Nucleus accumbens (tissue), 56 donors: ENCODE results near the gene FBXO28.
"Not testable (repeated sequence)": the region's sequence is repeated elsewhere in the genome, so short reads cannot be mapped to it uniquely, and the experiment has no call there.

Source experiments
- DNase-seq, 56 donors: peaks; one replicate each; lab custom pipeline; 2025; lab: John Stamatoyannopoulos, UW

Gene FBXO28

GRCh38 chr1:224182866-224183590 is 69.1 kb downstream of the FBXO28 start, which contains the start of gene DEGS1:
DEGS1 (plus strand) TSS chr1:224183240; CDS start chr1:224183337, 97 bp downstream.
- peak in 54 of 56 donors; percentile 46 to 89 (median 77) for DNase-seq

- DNase-seq, result peak in 46 of 56 donors; percentile 25 to 76 (median 63)
Measured at GRCh38 chr1:224183591-224184312, 69.8 kb downstream of the FBXO28 start.

- no peak for DNase-seq
Measured at GRCh38 chr1:224185208-224185607, 71.3 kb downstream of the FBXO28 start.

- DNase-seq, result no peak
Measured at GRCh38 chr1:224188286-224188685, 74.4 kb downstream of the FBXO28 start.

GRCh38 chr1:224189561-224189960 is 75.7 kb downstream of the FBXO28 start:
- no peak for DNase-seq

- DNase-seq, result no peak
Measured at GRCh38 chr1:224192082-224192788, 78.3 kb downstream of the FBXO28 start.

GRCh38 chr1:224193319-224193966 is 79.5 kb downstream of the FBXO28 start:
- DNase-seq, result no peak

GRCh38 chr1:224196813-224197600 is 83.1 kb downstream of the FBXO28 start:
- DNase-seq, result no peak

GRCh38 chr1:224198572-224198971 is 84.7 kb downstream of the FBXO28 start:
- no peak for DNase-seq

- no peak for DNase-seq
Measured at GRCh38 chr1:224199679-224200078, 85.8 kb downstream of the FBXO28 start.

- no peak for DNase-seq
Measured at GRCh38 chr1:224201383-224201782, 87.5 kb downstream of the FBXO28 start.

- no peak for DNase-seq
Measured at GRCh38 chr1:224201853-224202252, 87.9 kb downstream of the FBXO28 start.

- peak in 26 of 56 donors; percentile 4 to 50 (median 20) for DNase-seq
Measured at GRCh38 chr1:224203243-224204016, 89.5 kb downstream of the FBXO28 start.

GRCh38 chr1:224205438-224205840 is 91.5 kb downstream of the FBXO28 start:
- DNase-seq, result peak in 6 of 56 donors; percentile 2 to 31 (median 6)

GRCh38 chr1:224205931-224206538 is 92.1 kb downstream of the FBXO28 start:
- not testable (repeated sequence) for DNase-seq

- DNase-seq, result peak in 2 of 56 donors; percentile 8 to 30
Measured at GRCh38 chr1:224211206-224211962, 97.5 kb downstream of the FBXO28 start.
